NCI-H2196 treated with DMSO at 0.1 percent for 48 hours (cell line): Measurements from ENCODE around the gene CACNA1C.
"Not testable (repeated sequence)": the region's sequence is repeated elsewhere in the genome, so short reads cannot be mapped to it uniquely, and the experiment has no call there.

Source experiments
- DNase-seq: peaks from one replicate; lab custom pipeline; 2025; ENCODE audit not compliant: unreplicated experiment; lab: John Stamatoyannopoulos, UW

CACNA1C gene

DNA sequence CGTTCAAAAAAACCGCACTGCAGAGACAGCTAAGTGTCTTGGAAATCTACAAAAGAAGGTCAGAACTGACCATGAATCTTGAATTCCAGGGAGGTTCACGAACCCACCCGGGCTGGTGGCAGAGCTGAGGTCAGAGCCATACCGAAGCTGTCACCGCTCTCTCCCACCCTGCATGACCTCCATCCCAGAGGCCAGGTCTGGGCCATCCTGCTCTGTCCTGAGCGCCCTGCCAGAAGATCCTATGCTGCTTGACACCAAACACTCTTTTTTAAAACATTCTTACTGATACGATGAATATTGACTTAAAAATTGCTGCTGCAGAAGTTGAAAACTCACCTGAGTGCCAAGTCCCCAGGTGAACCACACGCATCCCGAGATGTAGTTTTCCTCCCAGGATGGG is 412.9 kb downstream of the CACNA1C start:
- DNase-seq, result no peak

DNA sequence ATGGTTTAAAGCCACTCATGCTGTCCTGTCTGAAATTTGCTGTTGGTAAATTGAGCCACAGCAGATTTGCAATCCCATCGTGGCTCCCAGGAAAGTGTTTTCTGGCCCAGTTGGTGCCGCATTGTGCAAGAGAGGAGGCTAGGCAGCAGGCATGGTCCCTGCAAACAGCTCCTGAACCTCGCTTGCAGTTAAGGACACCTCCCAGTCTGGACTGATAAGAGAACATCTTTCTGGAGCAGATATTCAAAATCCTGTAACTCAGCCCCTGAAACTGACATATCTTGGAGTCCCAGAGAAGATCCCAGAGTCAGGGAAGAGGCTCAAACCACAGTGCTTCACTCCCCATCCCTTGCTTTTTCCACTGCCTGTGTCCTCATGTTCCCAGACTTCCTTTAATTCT is 413.4 kb downstream of the CACNA1C start:
- no peak for DNase-seq

DNA sequence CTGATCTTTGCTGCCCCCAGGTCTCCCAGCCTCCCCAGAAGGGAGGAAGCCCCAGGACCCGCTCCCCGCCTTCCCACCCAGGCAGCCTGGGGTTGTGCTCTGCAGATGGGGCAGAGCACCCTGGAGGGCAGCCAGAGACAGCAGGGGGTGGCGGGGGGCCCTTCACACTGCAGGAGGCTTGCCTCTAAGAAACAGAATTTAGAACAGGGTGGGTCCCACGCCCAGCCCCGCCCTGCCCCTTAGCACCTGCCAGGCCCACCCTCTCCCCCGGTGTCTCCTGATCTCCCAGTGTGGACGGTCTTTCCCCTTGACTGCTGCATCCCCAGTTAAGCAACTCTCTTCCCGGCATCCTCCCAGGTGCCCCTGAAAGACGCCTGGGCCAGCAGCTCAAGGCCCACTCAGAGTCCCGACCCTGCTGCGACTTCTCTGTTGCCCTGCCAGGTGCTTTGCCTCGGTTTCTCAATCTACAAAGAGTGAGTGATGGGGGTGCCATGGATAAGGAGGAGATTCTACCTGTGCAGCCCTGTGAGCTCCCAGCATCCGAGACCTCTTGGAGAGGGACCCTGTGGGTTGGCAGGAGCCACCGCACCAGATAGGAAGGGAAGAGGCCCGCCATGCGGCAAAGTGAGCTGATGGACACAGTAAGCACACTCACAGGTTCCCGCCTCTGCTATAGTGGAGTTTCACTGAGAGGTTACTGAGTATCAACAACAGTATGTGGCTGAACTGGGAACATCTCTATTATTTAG is 414.8 kb downstream of the CACNA1C start:
- DNase-seq, result no peak

DNA sequence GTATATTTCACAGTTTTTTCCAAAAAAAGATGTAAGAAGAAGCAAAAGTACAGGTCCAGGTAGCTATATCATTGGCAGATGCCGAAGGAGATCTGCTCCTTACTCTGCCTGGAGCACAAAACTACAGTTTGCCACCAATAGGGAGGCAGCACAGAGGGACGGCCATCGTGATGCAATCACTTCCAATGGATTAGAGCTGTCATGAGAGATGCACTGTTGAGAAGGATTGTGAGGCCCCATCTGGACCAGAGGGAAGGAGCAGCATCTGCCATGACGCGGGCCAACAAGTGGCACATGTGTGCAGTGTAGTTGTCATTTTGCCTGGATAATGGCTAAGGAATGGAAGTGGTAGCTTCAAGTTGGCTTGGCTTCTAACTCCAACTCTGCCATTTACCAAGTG is 423.2 kb downstream of the CACNA1C start:
- DNase-seq, result no peak

DNA sequence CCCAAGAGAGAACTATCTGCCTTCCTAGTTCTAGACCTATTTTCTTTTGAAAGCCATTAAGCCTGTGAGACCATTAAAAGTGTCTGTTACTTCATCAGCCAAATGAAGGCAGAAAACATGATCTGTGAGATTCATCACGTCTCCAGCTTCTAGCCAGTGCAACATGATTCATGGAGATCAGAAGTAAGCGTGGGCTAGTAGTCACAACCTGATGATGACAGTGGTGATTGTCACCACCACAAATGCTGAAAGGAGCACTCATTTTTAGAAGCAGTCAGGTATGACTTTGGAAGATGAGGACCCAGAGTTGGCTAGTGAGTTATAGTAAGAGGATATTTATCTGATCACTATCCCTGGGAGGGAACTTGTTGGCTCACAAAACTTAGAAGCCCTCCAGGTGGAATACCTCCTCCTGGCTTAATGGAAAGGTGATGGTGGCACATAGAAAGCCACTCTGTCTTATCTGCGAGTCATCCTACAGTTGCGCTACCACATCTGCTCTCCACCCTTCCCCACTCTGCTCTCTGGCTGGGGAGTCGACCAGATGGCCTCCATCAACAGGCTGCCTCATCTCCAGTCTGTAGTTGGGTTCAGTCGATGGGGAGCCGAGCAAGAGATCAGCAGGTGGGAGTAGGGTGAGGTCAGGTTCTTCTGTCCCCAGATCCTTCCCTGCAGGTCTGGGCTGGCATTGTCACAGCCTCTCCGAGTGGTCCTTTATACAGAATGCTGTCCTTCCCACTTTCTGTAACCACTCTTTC is 424.4 kb downstream of the CACNA1C start:
- no peak for DNase-seq

DNA sequence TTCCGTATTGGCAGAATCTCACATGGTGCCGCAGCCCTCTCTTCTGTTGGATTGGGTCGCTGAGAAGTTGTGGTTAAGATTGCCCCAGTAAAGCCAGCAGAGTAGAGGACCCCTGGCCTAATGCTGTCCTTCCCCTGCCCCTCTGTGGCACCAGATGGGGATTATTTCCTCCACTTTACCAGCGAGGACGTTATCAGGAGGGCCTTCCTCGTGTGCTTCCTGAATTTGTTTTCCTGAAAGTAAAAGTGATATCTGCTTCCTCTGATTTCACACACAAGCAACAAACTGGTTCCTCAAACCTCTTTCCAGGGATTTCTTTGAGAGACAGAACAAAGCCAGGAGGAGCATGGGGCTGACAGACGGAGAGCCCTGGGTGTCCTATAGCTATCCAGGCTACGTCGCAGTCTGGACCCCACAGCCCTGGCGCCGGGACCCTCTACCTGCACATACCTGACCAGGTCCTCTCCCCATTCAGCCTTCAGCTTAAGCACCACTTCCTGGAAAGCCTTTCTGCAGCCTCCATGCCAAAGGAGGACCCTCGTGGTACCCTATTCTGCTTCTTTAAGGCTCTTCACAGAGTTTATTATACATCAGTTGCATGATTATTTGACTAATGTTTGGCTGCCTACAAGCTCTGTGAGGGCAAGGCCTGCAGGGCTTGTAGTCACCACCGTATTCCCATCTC is 427.2 kb downstream of the CACNA1C start:
- no peak for DNase-seq

DNA sequence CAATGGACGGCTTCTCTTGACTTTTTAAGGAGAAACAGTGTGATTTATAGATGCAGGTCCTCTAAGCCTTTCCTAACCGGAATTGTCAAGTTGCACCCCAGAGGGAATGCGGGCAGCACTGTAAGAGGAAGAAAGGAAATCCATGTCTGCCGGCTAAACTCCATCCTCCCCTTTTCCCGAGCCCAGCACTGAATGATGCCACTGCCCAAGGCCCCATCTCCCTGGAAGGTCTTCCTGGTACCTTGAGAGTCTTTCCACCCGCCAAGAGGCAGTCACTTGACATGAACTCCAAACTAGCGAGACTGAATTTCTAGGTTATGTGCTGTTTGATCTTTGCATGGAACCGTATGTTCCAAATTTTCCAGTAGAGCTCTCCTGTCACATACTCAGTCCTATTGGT is 428.6 kb downstream of the CACNA1C start:
- DNase-seq, result no peak

DNA sequence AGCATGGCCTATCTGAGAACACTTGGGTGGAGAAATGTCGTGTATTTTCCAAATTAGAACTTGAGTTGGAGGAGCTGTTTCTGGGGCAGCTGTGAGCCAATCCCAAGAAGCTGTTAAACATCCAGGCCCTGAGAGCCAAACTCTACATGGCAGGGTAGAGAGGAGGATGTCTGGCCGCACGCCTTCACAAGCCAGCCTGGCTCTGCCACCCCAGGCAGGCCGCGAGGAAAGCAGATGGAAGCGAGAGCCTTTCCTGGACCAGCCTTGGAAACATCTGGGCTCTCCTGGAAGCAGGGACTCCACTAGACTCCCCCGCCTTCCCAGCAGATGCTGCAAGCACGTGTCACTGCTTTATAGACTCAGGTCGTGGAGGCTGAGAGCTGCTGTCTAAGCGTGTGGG is 429.2 kb downstream of the CACNA1C start:
- no peak for DNase-seq

DNA sequence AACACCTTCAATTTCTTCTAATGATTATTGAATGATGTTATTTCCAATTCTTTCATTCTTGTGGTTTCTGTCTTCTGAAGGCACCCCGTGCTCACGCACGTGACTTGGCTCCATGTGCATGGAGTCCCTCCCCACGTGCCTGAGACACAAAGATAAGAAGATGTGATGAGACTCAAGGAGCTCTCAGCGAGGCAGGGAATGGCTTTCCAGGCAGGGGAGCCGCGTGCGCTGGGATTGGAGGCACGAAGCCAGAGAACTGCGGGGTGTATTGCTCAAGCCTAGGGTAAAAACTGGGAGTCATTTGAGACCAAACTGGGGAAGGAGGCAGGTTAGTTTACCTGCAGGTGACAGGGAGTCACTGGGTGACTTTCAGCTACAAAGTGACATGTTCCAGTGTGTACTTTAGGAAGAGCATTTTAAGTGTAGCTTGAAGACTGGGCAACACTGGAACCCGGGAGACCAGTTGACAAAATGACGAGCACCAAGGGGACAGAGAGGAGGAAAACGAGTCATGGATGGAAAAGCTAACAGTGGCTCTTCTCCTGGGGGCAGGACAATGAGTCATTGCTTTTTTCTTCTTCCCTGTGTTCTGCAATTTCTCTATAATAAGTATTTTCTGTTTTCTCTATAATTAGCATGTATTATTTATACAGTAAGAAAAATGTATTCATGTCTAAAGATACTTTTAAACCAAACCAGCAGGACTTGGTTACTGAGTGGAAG is 430.3 kb downstream of the CACNA1C start:
- no peak for DNase-seq

DNA sequence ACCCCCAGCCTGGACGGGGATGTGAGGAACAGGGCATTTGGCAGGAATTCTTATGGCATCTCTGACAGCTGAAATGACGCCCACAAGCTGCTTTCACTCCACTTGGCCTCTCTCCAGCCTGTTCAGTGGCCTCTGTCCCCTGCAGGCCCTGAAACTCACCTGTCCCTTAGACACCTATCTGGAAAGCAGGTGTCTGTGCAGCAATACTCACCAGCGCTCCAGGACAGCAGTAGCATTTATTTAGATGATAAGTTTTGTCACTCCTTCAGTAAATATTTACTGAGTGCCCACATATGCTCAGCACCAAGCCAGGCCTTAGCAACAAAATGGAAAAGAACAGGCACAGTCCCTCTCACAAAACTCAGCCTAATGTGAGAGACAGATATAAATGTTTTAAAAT is 430.9 kb downstream of the CACNA1C start:
- no peak for DNase-seq

DNA sequence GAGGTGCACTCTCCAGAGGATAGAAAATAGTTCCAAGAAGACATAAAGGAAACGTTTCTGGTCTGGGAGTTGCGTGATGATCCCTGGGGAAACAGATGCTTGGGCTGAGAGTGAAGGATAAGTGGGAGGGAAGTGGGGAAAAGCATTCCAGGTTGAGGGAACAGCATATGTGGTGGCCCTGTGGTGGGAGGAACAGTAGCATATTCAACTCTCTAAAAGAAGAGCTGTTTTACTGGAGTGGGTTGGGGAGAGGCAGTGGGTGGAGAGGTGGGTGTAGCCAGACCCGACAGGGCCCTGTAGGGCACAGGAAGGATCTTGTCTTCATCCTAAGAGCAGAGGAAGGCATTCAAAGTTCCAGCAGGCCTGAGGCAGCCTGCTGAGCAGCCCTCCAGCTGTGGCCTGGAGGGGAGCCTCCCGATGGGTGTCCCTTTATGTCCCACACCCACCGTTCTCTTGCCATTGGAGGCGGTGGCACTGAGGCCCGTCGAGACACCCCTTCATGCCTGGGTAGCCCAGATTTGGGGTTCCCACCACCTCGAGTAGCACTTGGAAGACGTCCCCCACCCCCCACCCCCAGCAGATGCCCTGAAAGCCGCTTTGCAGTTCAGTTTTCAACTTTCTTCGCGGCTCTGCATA is 431.5 kb downstream of the CACNA1C start:
- DNase-seq, result no peak

DNA sequence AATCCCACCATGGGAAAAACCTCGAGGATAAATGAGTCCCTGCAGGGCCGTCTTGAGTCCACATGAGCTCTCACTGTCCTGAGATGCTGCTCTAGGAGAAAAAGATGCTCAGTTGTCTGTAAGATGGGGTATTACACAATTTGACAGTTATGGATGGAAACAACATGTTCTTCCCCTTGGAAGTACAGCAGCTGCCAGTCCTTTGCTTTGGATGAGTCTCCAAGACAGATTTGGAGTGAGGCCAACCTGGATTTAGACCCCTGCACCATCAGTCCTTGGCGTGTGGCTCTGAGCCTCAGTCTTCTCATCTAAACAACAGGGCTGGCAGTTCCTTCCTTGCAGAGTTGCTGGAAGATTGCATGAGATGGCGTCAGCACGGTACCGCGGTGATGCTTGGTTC is 432.9 kb downstream of the CACNA1C start:
- DNase-seq, result no peak

DNA sequence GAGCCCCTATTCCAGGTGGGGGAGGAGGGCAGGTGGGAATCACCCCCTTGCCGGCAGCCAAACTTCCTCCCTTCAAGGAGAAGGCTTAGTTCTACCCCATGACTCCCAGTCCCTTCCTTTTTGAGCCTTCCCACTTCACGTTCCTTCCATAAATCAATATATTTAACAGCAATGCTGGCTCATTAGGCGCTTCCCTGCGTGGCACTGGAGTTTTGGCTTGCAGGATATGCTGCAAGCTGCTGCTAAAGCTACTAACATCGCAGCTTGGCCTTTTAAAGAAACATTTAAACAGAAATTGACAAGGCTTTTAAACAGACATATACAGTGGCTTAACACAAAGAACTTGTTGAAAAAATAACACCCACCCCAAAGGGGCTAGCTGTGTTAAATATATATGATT is 434.0 kb downstream of the CACNA1C start:
- DNase-seq, result no peak

DNA sequence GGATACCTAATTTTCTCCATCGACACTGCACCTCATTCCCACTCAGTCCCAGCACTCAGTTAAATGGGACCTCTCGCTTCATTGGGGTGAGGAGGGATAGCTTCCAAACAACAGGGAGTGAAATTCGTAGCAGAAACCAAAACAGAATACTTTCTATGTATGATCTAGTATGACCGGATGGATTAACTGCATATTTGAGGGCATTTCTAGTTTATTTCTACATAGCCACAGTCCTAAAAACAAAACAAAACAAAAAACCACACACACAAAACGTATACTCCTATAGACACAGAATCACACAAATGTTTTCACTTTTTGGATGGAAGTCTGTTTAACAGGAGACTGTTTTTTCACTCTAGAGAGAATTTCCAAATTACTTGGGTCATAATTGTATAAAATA is 434.5 kb downstream of the CACNA1C start:
- no peak for DNase-seq

DNA sequence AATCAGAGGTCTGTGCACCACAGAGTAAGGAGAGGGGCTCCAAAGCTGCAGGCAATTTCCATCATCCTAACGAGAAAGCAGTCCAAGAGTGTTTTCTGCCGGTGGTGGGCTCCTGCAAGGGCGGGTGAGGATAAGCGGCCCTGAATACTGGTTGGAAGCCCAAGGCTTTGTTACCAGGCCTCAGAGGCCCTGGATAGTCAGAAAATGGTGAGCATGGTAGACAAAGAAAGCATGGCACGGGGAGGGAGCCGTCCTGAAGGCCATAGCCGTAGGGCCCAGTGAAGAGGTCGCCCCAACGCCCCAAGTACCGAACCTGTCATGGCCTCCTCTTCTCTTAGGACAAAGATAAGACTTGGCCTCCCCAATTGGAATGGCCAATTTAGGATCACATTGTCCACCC is 435.3 kb downstream of the CACNA1C start:
- DNase-seq, result no peak

DNA sequence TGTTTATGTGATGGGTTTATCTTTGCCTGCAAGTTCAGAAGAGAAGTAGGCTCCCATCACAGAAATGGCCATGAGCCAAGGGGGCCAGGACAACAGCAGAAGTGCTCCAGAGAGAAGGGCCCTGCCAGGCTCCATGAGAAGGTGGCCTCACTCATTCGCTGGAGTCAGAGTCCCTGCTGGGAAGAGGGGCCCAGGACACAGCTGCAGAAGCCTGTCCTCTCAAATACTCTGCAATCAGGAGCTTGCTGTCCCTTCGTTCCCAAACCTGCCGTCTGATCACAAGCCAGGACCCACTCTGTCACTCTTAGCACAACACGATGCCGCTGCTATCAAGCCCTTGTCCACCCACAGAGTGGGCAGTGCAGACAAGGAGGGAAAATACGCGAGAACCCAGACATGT is 435.8 kb downstream of the CACNA1C start:
- no peak for DNase-seq

DNA sequence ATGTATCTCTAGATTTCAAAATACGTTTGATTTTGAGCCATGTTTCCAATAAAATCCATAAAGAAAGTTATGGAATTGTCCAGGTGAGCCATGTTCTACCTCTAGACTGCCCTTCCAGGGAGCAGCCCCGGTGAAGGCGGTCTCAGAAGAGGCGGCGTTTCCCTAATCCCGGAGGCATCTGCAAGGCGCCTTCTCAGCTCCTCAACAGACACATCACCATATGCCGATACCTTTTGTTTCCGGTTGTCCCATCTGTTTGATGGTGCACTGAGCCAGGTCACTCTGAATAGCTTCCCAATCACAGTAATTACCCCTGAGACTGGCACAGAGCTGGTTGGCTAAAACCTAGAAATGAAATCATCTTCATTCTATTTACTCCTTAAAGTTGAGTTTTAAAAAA is 436.5 kb downstream of the CACNA1C start:
- no peak for DNase-seq

DNA sequence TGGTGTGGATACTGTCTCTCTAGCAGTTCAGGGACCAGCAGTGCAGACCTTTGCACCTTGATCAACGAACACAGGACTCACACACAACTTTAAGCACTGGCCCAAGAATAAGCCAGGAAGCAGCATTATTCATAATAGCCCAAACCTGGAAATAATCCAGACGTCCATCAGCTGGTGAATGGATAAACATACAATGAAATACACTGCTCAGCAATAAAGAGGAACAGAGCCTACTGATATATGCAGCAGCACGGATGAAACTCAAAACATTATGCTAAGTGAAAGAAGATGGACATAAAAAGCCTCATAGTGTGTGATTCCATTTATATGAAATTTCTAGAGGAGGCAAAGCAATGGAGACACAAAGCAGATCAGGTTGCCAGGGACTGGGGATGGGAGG is 438.0 kb downstream of the CACNA1C start:
- DNase-seq, result no peak

DNA sequence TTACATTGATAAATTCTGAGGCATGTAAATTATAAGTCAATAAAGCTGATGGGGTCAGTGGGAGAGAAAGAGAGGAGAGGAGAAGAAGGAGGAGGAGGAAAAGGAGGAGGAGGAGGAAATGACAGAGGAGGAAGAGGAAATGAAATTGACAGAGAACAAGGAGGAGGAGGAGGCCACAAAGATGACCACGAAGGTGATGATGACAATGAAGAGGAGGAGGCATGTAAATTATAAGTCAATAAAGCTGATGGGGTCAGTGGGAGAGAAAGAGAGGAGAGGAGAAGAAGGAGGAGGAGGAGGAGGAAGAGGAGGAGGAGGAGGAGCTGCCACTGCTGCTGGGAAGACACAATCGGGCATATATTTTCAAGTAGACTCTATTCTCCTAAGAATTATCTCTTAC is 438.6 kb downstream of the CACNA1C start:
- not testable (repeated sequence) for DNase-seq

DNA sequence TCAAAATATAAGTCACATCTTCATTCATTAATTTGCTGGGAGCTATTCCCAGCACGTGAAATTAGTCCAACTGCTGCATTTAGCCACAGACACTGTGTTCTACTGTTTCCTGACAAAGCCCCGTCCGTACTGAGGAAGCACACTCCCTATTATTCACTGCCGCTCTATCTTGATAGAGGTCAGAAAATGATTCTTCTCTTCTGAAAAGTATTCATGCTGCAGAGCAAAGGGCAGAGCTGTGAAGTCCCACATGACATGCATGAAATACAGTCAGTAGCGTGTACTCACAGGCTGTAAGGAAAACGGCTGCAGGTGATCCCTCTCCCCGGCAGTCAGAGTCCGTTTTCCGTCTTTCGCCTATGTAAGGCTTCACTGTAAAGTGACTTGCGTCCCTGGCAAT is 439.4 kb downstream of the CACNA1C start:
- no peak for DNase-seq

DNA sequence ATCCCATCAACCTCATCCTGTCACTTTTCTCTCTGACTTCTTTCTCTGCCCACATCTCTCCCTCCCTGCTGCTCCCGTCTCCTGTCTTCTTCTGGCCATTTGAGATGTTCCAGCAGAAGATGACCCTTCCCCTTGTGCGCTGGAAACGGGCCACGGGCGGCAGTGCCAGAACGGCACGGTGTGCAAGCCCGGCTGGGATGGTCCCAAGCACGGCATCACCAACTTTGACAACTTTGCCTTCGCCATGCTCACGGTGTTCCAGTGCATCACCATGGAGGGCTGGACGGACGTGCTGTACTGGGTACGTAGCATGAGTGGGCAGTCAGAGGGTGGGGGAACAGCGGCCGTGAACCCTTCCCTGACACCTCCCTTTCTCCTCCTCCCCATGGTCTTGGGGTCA is 440.3 kb downstream of the CACNA1C start:
- DNase-seq, result no peak
